G401 (cell line): ENCODE results near the gene SORBS2. TPM values are rescaled to one million over a fixed set of nuclear protein-coding genes. Genes with fewer than 3 reads are reported as not detected.

Experiments used
- DNase-seq: peaks from one replicate; pipeline ENCODE4 v3.0.0-alpha.2; 2015; ENCODE audit warnings: low spot score
- in situ Hi-C: cut with HindIII; loops from 2 replicates; pipeline ENCODE4 v1.10.0; 2016; ENCODE audit warnings: low sequenced_read_pairs, mixed read lengths
- total RNA-seq: library from RNA; depleted of rRNA; stranded (reverse); fragments of >200 nt; shearing (Covaris generic); gene quantifications from 2 replicates; pipeline ENCODE4 v1.2.3, GENCODE V29; 2014

SORBS2 gene
- total RNA-seq, 1 experiment from 2014 or later: 39.7 TPM

GRCh38 chr4:185665655-185666054, 146.3 kb downstream of the SORBS2 start:
- peak; percentile 31 for DNase-seq
- in situ Hi-C loops: no loop called here

DNA sequence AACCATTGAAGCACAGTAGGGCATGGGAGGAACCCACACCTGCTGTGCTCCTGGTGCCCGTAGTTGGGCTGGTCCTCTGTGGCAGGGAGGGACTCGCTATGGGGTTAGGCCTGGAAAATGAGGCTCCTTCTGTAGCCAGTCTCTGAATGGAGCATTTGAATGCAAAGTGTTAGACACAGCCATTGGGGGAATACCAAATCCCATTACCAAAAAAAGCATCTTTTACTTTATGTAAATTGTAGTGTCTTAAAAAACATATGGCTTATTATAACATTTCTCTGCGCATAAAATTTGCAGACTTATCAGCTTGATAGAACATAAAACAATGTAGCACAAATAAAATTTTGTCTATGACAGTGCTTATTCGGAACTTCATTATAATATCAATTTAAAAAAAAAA, 147.5 kb downstream of the SORBS2 start:
- DNase-seq: no peak
- in situ Hi-C loops: no loop called here

DNA sequence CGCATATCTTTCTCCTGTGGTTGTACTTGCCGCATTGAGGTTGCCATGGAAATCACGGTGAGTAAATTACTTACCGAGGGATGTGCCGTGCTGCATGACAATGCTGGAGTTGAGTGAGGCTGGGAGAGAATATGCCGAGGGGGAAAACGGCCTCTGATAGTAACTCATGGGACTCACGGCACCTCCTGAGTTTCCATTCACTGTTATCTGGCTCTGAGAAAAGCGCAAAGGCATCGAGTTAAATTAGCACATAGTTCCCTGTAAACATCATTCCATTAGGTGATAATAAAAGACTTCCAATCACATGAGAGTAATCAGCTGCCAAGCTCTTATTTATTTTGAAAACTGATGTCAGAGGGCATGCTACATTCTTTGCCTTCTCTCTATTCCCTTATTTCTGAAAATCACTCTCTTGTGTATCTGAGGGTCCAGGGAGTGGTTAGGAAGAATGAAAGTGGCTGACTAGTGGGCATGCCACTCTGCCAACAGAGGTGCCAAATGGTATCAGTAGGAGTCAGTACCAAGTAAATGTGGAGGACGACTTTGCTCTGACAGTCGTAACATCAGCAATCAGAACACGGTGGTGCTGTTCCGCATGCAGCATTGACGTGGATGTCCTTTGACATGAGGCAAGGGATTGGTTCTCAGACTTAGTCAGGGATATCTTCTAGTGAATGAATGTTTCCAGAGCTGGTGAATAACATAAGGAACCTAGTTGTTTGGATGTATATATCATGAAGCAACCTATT, 149.8 kb downstream of the SORBS2 start:
- in situ Hi-C loops: no loop called here
- no peak for DNase-seq

DNA sequence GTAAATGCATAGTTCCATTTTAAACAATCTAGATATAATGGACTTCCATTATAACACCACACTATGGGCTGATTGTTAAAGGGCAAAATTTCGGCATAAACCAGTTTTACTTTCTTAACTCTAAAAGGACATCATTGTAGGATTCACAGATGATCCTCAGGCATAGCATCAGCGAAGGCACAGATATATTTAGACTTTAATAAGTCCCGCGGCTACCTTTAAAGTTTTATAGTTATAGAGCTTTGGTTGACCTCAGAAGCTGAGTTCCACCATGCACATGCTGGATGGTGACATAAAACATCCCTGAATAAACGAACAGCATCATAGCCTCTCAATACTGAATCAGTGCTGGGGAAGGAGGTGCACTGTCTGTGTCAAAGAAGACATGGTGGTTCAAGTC, 151.7 kb downstream of the SORBS2 start:
- in situ Hi-C loops: no loop called here
- no peak for DNase-seq

DNA sequence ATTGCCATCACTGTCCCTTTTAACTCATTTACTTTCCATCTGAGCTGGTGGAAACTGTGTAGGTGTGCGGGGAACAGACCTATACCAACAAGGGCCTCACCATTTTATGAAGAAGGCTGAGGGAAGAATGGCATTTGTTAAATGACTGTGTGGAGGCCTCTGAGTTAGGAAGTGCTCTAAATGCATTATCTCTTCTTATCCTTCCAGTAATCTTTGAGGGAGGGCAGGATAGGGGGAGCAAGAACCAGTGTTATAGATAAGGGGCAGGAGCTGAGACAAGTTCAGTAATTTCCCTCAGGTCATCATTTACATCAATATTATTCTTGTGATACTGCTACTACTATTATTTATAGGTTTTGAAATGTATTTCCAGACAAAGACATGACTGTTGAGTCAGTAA, 154.3 kb downstream of the SORBS2 start:
- peak; percentile 19 for DNase-seq
- in situ Hi-C loops: no loop called here

DNA sequence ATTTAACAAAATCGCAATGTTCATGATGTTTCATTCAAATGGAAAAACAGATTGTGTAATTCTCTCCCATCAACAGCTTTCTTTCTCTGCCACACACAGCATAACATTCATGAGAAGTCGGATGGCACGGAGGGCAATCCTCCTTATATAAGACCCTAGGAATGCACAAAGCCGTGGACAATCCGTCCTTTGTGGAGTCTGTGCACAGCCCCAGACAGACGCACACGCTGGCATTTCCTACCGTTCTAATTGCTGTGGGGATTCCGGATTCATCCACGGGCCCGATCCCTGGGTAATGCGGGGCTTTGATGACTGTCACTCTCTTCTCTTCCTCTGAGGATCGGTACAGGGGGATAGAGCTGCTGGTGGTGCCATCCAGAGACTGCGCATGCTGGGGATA, 154.8 kb downstream of the SORBS2 start:
- in situ Hi-C loops: no loop called here
- peak; percentile 25 for DNase-seq

GRCh38 chr4:185656467-185656931, 155.5 kb downstream of the SORBS2 start:
- in situ Hi-C loops: no loop called here
- DNase-seq: peak; percentile 26

DNA sequence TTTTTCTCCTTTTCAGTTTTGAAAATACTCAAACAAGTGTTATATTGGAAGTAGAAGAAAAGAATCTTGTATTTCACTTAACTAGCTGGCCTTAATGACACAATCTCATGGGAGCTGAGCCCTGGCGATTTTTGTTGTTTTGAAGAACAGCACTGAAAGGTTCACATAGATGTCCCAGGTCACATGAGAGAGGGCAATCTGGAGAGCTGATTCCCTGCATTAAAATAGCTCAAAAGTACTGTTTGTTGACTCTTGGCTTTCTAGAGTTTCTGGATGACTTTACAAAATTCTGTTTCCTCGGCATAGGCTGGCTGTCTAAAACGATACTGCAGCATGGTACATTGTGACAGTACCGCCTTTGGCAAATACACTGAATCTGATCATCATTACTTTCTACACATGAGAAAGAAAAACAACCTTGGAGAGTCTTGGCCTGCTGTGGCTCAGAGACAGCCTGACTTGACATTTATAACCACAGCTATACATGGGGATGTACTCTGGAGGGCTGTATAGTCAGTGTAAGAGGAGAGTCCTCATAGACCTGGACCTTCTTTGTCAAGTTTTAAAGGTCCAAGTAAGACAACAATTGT, 156.9 kb downstream of the SORBS2 start:
- in situ Hi-C loops: no loop called here
- DNase-seq: peak; percentile 54

DNA sequence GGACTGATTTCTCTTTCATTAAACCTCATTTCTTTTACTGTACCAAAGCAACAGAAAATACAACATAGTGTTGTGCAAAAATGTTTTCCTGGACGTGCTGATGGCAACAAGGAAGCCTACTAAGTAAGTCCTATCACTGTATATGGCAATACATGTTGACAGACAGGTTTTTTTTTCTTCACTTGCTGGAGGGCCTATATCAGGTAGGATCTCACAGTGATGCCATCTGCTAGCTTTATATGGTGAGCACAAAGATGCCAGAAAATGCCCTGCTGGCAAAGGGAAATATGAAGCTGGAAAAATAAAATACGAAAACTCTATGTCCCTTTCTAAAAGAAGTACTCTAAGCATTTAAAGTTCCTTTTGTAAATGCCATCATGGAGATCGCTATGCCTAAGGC, 157.7 kb downstream of the SORBS2 start:
- peak; percentile 87 for DNase-seq
- in situ Hi-C loops: no loop called here

GRCh38 chr4:185651851-185652250, 160.1 kb downstream of the SORBS2 start:
- DNase-seq: no peak
- in situ Hi-C loops: no loop called here

- in situ Hi-C loops: no loop called here
- no peak for DNase-seq
Observed at GRCh38 chr4:185651137-185651677, 160.8 kb downstream of the SORBS2 start.

DNA sequence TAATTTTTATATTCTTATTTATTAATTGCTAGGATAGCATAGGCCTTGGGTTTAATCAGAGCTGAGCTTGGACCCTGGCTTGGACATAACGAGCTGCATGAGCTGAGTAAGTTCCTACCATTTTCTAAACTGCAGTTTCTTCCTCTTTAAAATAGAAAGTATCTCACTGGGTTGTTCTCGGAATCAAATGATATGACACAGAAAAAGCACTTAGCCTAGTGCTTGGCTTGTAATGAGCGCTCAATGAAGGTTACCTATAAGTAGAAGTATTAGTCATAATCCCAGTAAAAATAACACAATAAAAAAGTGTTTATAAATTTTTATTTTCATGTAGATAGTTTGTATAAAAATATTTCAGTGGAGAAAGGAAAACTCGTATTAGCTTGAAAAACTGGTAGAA, 163.4 kb downstream of the SORBS2 start:
- in situ Hi-C loops: no loop called here
- no peak for DNase-seq

DNA sequence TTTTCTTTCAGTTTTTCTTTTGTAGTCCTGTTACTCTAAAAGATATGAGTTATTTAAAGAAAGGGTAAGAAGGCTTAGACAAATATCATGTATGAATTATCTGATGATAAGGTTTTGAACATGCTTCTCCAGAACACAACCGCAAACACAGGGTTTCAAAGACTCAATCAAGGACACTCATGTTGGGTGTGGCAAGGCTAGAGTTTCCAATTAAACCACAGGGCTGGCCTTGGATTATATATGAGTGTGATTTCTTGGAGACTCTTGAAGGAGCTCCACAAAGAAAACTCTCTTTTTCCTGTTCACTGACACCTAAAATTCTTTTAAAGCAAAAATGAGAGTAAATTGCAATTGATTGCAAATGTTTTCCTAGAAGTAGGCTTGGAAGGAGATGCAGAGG, 166.6 kb downstream of the SORBS2 start:
- in situ Hi-C loops: no loop called here
- DNase-seq: no peak

GRCh38 chr4:185644408-185644807, 167.6 kb downstream of the SORBS2 start:
- no peak for DNase-seq
- in situ Hi-C loops: no loop called here

- DNase-seq: no peak
- in situ Hi-C loops: no loop called here
Observed at GRCh38 chr4:185642907-185643306, 169.1 kb downstream of the SORBS2 start.

- in situ Hi-C loops: no loop called here
- peak; percentile 83 for DNase-seq
Observed at GRCh38 chr4:185640811-185641675, 171.0 kb downstream of the SORBS2 start.

- DNase-seq: no peak
- in situ Hi-C loops: no loop called here
Observed at GRCh38 chr4:185638548-185639301, 173.3 kb downstream of the SORBS2 start.

DNA sequence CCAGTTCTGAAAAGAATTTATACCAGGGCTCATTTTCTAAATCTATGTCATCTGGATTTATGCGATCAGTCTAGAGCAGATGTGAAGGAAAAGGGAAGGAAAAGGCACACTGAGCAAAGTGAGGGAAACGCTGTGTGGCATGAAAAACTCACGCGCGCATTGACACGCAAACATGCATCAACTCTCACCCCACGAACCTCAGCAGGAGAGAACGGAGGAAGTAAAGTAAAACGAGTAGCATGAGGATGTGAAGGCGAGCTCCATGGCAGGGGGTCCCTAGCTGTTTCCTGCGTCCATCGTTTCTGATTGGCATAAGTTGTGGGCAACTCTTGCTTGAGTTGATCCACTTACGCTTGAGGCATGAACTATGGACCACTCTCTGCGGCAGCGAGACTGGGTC, 173.9 kb downstream of the SORBS2 start:
- in situ Hi-C loops: no loop called here
- no peak for DNase-seq
